Endothelial cell of umbilical vein (primary cell): ENCODE measurements around the gene UPB1.

Experiments used
- CTCF ChIP-seq, 2 donors: IDR thresholded peaks; 1 replicate in 1 of 2; 2 replicates in 1 of 2; pipeline ENCODE4 v1.5.1; 2011; ENCODE audit warnings: low read length in 2 of 2, mild to moderate bottlenecking in 2 of 2, moderate library complexity in 2 of 2, control low read depth in 1 of 2, inconsistent platforms in 1 of 2, low read depth in 1 of 2; ENCODE audit not compliant: insufficient read depth in 1 of 2; ENCODE audit errors: extremely low read depth in 1 of 2
- EZH2 ChIP-seq: IDR thresholded peaks from 2 replicates; pipeline ENCODE4 v1.6.1; 2012; ENCODE audit warnings: borderline replicate concordance, low read depth, mild to moderate bottlenecking, moderate library complexity, low read length, inconsistent platforms; ENCODE audit not compliant: severe bottlenecking
- MAX ChIP-seq: IDR thresholded peaks from 2 replicates; pipeline ENCODE4 v1.6.1; 2011; ENCODE audit not compliant: insufficient read depth, insufficient read length
- MYC ChIP-seq: IDR thresholded peaks from one replicate; pipeline ENCODE4 v1.6.1; 2011; ENCODE audit warnings: mild to moderate bottlenecking, low read depth, low read length
- POLR2A ChIP-seq: IDR thresholded peaks from 2 replicates; pipeline ENCODE4 v1.6.1; 2012; ENCODE audit warnings: low read depth, mild to moderate bottlenecking, control low read depth, low read length
- POLR2AphosphoS5 ChIP-seq: IDR thresholded peaks from 2 replicates; pipeline ENCODE4 v1.6.1; 2012; ENCODE audit warnings: low read depth, mild to moderate bottlenecking, control low read depth, low read length, moderate library complexity; ENCODE audit not compliant: insufficient read depth

GRCh38 chr22:24548812-24549211, 53.7 kb downstream of the UPB1 start:
- TF ChIP-seq POLR2A (no peak), CTCF (IDR thresholded peaks at IDR 0.05; ENCODE audit: extremely low read depth in 1 of 2, insufficient read depth in 1 of 2, low read depth in 1 of 2, low read length in 2 of 2) (no peak), POLR2AphosphoS5 (no peak), EZH2 (no peak), MYC (no peak), MAX (no peak)
